ENCODE results near the gene RPS6KL1. TPM values are rescaled to one million over a fixed set of nuclear protein-coding genes. Genes with fewer than 3 reads are reported as not detected.

RPS6KL1 gene
- total RNA-seq, 1 donor from 2014 or later = 6.1 TPM

DNA sequence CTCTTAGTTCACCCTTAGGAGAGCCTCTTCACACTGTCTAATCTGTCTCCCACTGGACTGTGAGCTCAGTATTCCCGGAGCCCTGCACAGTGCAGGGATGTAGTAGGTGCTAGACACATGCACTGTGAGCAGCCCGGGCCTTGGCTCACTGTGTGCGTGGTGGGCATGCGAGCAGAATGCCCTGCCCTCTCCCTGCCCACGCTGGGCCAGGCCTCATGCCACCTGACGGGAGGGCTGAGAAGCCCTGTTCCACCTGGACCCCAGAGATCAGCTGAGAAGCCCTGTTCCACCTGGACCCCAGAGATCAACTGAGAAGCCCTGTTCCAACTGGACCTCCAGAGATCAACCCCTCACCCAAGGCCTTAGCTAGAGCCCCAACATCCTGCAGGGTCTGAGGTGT lies 10.9 kb downstream of the RPS6KL1 start:
- TF ChIP-seq, protein P1, sequence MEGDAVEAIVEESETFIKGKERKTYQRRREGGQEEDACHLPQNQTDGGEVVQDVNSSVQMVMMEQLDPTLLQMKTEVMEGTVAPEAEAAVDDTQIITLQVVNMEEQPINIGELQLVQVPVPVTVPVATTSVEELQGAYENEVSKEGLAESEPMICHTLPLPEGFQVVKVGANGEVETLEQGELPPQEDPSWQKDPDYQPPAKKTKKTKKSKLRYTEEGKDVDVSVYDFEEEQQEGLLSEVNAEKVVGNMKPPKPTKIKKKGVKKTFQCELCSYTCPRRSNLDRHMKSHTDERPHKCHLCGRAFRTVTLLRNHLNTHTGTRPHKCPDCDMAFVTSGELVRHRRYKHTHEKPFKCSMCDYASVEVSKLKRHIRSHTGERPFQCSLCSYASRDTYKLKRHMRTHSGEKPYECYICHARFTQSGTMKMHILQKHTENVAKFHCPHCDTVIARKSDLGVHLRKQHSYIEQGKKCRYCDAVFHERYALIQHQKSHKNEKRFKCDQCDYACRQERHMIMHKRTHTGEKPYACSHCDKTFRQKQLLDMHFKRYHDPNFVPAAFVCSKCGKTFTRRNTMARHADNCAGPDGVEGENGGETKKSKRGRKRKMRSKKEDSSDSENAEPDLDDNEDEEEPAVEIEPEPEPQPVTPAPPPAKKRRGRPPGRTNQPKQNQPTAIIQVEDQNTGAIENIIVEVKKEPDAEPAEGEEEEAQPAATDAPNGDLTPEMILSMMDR (IDR thresholded peaks at IDR 0.05; ENCODE audit: insufficient read depth, low read length, severe bottlenecking) = no peak
- no peak for FAIRE-seq
- DNase-seq (ENCODE audit: low read depth) = no peak

DNA sequence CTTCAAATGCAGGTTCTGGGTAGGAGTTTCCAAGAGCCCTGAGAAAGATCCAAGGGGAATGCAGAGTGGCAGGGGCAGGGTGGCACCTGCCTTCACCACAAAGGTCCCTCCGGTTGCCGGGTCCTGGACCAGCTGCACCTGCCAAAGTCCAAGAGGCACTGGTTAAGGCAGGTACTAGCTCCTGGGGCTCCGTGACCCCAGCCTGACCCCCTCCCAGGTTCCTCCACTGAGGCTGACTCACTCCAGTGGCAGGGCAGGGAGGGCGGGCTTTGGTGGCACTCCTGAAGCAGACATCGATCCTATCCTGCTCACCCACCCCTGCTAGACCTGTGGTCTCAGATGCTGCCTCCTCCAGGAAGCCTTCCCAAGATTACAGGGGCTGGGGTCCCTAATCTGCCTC lies 11.4 kb downstream of the RPS6KL1 start:
- H3K27me3 ChIP-seq (ENCODE audit: control insufficient read depth, insufficient read depth, low read length) = no peaks in the 10 kb centered on the region
- H3K36me3 ChIP-seq (ENCODE audit: control insufficient read depth, insufficient read depth, low read length) = no peaks in the 10 kb centered on the region
- FAIRE-seq (peak; percentile 60), DNase-seq (ENCODE audit: low read depth) (peak; percentile 12)
- no peak overlapping the region for H3K4me3 ChIP-seq (ENCODE audit: low read depth, low read length)
- TF ChIP-seq, protein P1 (IDR thresholded peaks at IDR 0.05; ENCODE audit: insufficient read depth, low read length, severe bottlenecking) = no peak

More for the DNA sequence above, 10.9 kb downstream of the RPS6KL1 start:
- Histone ChIP-seq H3K4me3 (ENCODE audit: low read depth, low read length) (no peak overlapping the region), H3K27me3 (ENCODE audit: control insufficient read depth, insufficient read depth, low read length) (no peaks in the 10 kb centered on the region), H3K36me3 (ENCODE audit: control insufficient read depth, insufficient read depth, low read length) (no peaks in the 10 kb centered on the region)

DNA sequence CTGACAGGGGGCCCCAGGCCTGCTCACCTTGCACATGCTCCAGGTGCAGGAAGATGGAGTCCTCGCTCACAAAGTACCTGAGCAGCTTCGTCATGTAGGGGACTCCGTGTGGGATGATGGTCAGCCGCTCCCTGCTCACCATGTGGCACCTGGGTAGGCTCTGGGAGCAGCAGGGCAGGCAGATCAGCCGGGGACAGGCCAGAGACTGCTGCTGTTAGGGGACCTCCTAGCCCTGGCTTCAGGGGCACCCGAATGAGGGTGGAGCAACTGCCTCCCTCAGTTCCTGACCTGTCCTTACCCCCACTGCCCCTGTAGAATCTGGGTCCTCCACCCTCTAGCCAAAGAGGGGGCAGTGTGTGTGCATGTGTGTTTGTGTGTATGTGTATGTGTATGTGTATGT lies 11.8 kb downstream of the RPS6KL1 start:
- DNase-seq (ENCODE audit: low read depth) (no peak), FAIRE-seq (peak; percentile 82)
- TF ChIP-seq, protein P1 (IDR thresholded peaks at IDR 0.05; ENCODE audit: insufficient read depth, low read length, severe bottlenecking) = no peak
- Histone ChIP-seq H3K27me3 (ENCODE audit: control insufficient read depth, insufficient read depth, low read length) (no peaks in the 10 kb centered on the region), H3K4me3 (ENCODE audit: low read depth, low read length) (no peak overlapping the region), H3K36me3 (ENCODE audit: control insufficient read depth, insufficient read depth, low read length) (no peaks in the 10 kb centered on the region)

- no peak for FAIRE-seq
- TF ChIP-seq, protein P1 (IDR thresholded peaks at IDR 0.05; ENCODE audit: insufficient read depth, low read length, severe bottlenecking) = no peak
- Histone ChIP-seq H3K36me3 (ENCODE audit: control insufficient read depth, insufficient read depth, low read length) (no peaks in the 10 kb centered on the region), H3K4me3 (ENCODE audit: low read depth, low read length) (no peak overlapping the region), H3K27me3 (ENCODE audit: control insufficient read depth, insufficient read depth, low read length) (no peaks in the 10 kb centered on the region)
- DNase-seq (ENCODE audit: low read depth) = no peak
These were observed 12.5 kb downstream of the RPS6KL1 start for GRCh38 chr14:74910556-74910955.

DNA sequence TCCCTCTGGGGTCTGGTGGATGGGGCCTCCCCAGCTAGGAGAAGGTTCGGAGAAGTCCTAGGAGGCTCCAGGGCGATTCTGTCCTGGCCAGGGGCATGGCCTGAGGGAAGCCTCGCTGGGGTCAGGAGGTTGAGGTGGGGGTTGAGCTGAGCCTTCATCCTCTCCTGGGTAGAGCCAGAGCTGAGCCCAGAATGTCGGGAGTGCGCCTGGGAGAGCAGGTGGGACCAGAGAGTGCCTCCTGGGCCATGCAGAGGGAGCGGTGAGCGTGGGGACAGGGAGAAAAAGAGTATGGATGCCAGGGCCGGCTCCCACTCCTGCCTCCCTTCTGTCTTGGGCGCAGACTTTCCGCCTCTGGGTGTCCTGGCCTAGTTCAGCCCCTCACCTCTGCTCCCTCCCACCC lies 13.1 kb downstream of the RPS6KL1 start:
- Histone ChIP-seq H3K27me3 (ENCODE audit: control insufficient read depth, insufficient read depth, low read length) (no peaks in the 10 kb centered on the region), H3K36me3 (ENCODE audit: control insufficient read depth, insufficient read depth, low read length) (no peaks in the 10 kb centered on the region), H3K4me3 (ENCODE audit: low read depth, low read length) (no peak overlapping the region)
- TF ChIP-seq, protein P1 (IDR thresholded peaks at IDR 0.05; ENCODE audit: insufficient read depth, low read length, severe bottlenecking) = no peak
- DNase-seq (ENCODE audit: low read depth) (no peak), FAIRE-seq (no peak)

- TF ChIP-seq, protein P1 (IDR thresholded peaks at IDR 0.05; ENCODE audit: insufficient read depth, low read length, severe bottlenecking) = no peak
- H3K27me3 ChIP-seq (ENCODE audit: control insufficient read depth, insufficient read depth, low read length) = no peaks in the 10 kb centered on the region
- no peak for DNase-seq (ENCODE audit: low read depth)
These were observed 13.6 kb downstream of the RPS6KL1 start for GRCh38 chr14:74909501-74909900.

More at GRCh38 chr14:74909501-74909900, 13.6 kb downstream of the RPS6KL1 start:
- no peak for FAIRE-seq
- Histone ChIP-seq H3K36me3 (ENCODE audit: control insufficient read depth, insufficient read depth, low read length) (no peaks in the 10 kb centered on the region), H3K4me3 (ENCODE audit: low read depth, low read length) (no peak overlapping the region)
